Endothelial cell of umbilical vein (primary cell): ENCODE measurements around the gene DERA. TPM values are rescaled to one million over a fixed set of nuclear protein-coding genes. Genes with fewer than 3 reads are reported as not detected.

Experiments
- BruUV-seq: library from RNA; stranded (reverse); fragments of 400-500 nt; replicated peaks from 2 replicates; lab custom pipeline; 2021; lab: Mats Ljungman, UMichigan
- CTCF ChIA-PET: fragments of 300-600, 350-600 bp; sonication (Branson Sonifier 250); formaldehyde crosslinking; loops from one replicate; lab custom pipeline; 2021; ENCODE audit warnings: antibody characterized with exemption, inconsistent platforms; lab: Charles Lee
- POLR2A ChIA-PET: fragments of 300-600, 350-600 bp; sonication (Branson Sonifier 250); formaldehyde crosslinking; loops from one replicate; lab custom pipeline; 2021; ENCODE audit warnings: antibody characterized with exemption, inconsistent platforms; lab: Charles Lee
- DNase-seq: peaks from one replicate; pipeline ENCODE4 v3.0.0-alpha.2; 2011; ENCODE audit warnings: low read depth, low spot score
- FAIRE-seq: peaks from 2 replicates; lab custom pipeline; 2011; peaks lifted over from hg19 to GRCh38; lab: Jason Lieb, UNC
- H2AFZ ChIP-seq: 2 replicates; pipeline ENCODE4 v1.6.0; 2012; ENCODE audit warnings: low read depth, low read length, control low read depth, inconsistent platforms
- H3K27ac ChIP-seq: 2 replicates; pipeline ENCODE4 v1.5.1; 2011; ENCODE audit warnings: low read depth, mild to moderate bottlenecking, control low read depth, low read length, moderate library complexity; ENCODE audit not compliant: insufficient read depth
- H3K27me3 ChIP-seq, 2 experiments: 2 replicates each; pipeline versions ENCODE4 v1.6.0 to v1.6.1; 2011; ENCODE audit warnings: low read length in 2 of 2, mixed read lengths in 1 of 2; ENCODE audit not compliant: control insufficient read depth in 2 of 2, insufficient read depth in 2 of 2
- H3K36me3 ChIP-seq, 2 experiments: 2 replicates in 1 of 2; 3 replicates in 1 of 2; pipeline ENCODE4 v1.5.1; 2011; ENCODE audit warnings: low read length in 2 of 2, mild to moderate bottlenecking in 1 of 2, moderate library complexity in 1 of 2; ENCODE audit not compliant: control insufficient read depth in 2 of 2, insufficient read depth in 2 of 2; ENCODE audit errors: extremely low read depth in 1 of 2
- H3K4me1 ChIP-seq: 3 replicates; pipeline ENCODE4 v1.5.1; 2011; ENCODE audit warnings: mild to moderate bottlenecking, low read length; ENCODE audit not compliant: control insufficient read depth, insufficient read depth; ENCODE audit errors: extremely low read depth
- H3K4me2 ChIP-seq: 2 replicates; pipeline ENCODE4 v1.6.1; 2011; ENCODE audit warnings: low read length, control low read depth, mixed read lengths; ENCODE audit not compliant: insufficient read depth
- H3K4me3 ChIP-seq, 3 experiments: fragments of 200-600 bp in 1 of 3; sonication (generic), shearing (Covaris generic) in 1 of 3; replicated peaks in 1 of 3; 2 replicates each; pipeline ENCODE4 v1.5.1; 2011 to 2016; ENCODE audit warnings: control low read depth in 3 of 3, low read length in 3 of 3, mild to moderate bottlenecking in 2 of 3, inconsistent platforms in 1 of 3, low read depth in 1 of 3, moderate library complexity in 1 of 3; ENCODE audit not compliant: insufficient read depth in 1 of 3
- H3K79me2 ChIP-seq: 2 replicates; pipeline ENCODE4 v1.6.0; 2012; ENCODE audit warnings: low read length, inconsistent platforms; ENCODE audit not compliant: control insufficient read depth, insufficient read depth
- H3K9ac ChIP-seq: replicated peaks from 2 replicates; pipeline ENCODE3; 2011; ENCODE audit warnings: low read length, control low read depth; ENCODE audit not compliant: insufficient read depth; ENCODE audit errors: extremely low read depth
- H3K9me1 ChIP-seq: replicated peaks from 3 replicates; pipeline ENCODE4 v1.6.0; 2011; ENCODE audit warnings: mild to moderate bottlenecking, low read length; ENCODE audit not compliant: control insufficient read depth, insufficient read depth; ENCODE audit errors: extremely low read depth
- H3K9me3 ChIP-seq: replicated peaks from 2 replicates; pipeline ENCODE4 v1.5.1; 2012; ENCODE audit warnings: low read length, inconsistent platforms; ENCODE audit not compliant: control insufficient read depth, insufficient read depth
- H4K20me1 ChIP-seq: replicated peaks from 2 replicates; pipeline ENCODE3; 2011; ENCODE audit warnings: mild to moderate bottlenecking, low read length; ENCODE audit not compliant: control insufficient read depth, insufficient read depth; ENCODE audit errors: extremely low read depth
- CTCF ChIP-seq, 2 donors: IDR thresholded peaks; 1 replicate in 1 of 2; 2 replicates in 1 of 2; pipeline ENCODE4 v1.5.1; 2011; ENCODE audit warnings: low read length in 2 of 2, mild to moderate bottlenecking in 2 of 2, moderate library complexity in 2 of 2, control low read depth in 1 of 2, inconsistent platforms in 1 of 2, low read depth in 1 of 2; ENCODE audit not compliant: insufficient read depth in 1 of 2; ENCODE audit errors: extremely low read depth in 1 of 2
- EZH2 ChIP-seq: IDR thresholded peaks from 2 replicates; pipeline ENCODE4 v1.6.1; 2012; ENCODE audit warnings: borderline replicate concordance, low read depth, mild to moderate bottlenecking, moderate library complexity, low read length, inconsistent platforms; ENCODE audit not compliant: severe bottlenecking
- FOS ChIP-seq: IDR thresholded peaks from 2 replicates; pipeline ENCODE4 v1.6.1; 2011; ENCODE audit warnings: mild to moderate bottlenecking, low read length, moderate library complexity, borderline replicate concordance; ENCODE audit not compliant: insufficient read depth
- GATA2 ChIP-seq: IDR thresholded peaks from 2 replicates; pipeline ENCODE4 v1.7.0; 2011; ENCODE audit warnings: low read depth, mild to moderate bottlenecking, moderate library complexity, mixed read lengths, low read length; ENCODE audit not compliant: insufficient read length, insufficient read depth
- JUN ChIP-seq: IDR thresholded peaks from 2 replicates; pipeline ENCODE4 v1.6.1; 2011; ENCODE audit warnings: borderline replicate concordance, low read depth; ENCODE audit not compliant: insufficient read length, insufficient read depth
- MAX ChIP-seq: IDR thresholded peaks from 2 replicates; pipeline ENCODE4 v1.6.1; 2011; ENCODE audit not compliant: insufficient read depth, insufficient read length
- MYC ChIP-seq: IDR thresholded peaks from one replicate; pipeline ENCODE4 v1.6.1; 2011; ENCODE audit warnings: mild to moderate bottlenecking, low read depth, low read length
- POLR2A ChIP-seq: IDR thresholded peaks from 2 replicates; pipeline ENCODE4 v1.6.1; 2012; ENCODE audit warnings: low read depth, mild to moderate bottlenecking, control low read depth, low read length
- POLR2AphosphoS5 ChIP-seq: IDR thresholded peaks from 2 replicates; pipeline ENCODE4 v1.6.1; 2012; ENCODE audit warnings: low read depth, mild to moderate bottlenecking, control low read depth, low read length, moderate library complexity; ENCODE audit not compliant: insufficient read depth
- dilution Hi-C: fragments of 300-500 bp; cut with MboI; formaldehyde crosslinking; loops from one replicate; pipeline ENCODE4 v1.15.0; 2019; ENCODE audit warnings: low sequenced_read_pairs; ENCODE audit not compliant: extremely low pct_ligation_motif_present
- intact Hi-C: fragments of 100-400 bp; cut with micrococcal nuclease; formaldehyde crosslinking; loops from one replicate; pipeline ENCODE4 v1.10.0; 2022
- polyA plus RNA-seq, 4 experiments: library from polyadenylated mRNA; depleted of rRNA in 3 of 4; stranded (reverse) in 3 of 4; unstranded in 1 of 4; fragments of >200 nt; gene quantifications; 2 replicates each; pipeline versions ENCODE4 v1.2.1 to v1.2.3, GENCODE V29; 2011 to 2012; ENCODE audit warnings: missing spikeins in 1 of 4
- total RNA-seq: library from RNA; stranded (reverse); gene quantifications from 2 replicates; pipeline ENCODE4 v1.2.3, GENCODE V29; 2021

DERA gene
- total and polyA plus RNA-seq, 2 donors (not counting 3 experiments of a cell fraction or from before 2014, with no cell fraction given), result 19.8 to 41.5 TPM

- Histone ChIP-seq H3K4me1 (no peaks in the 10 kb centered on the region), H3K36me3 (no peaks in the 10 kb centered on the region), H3K4me2 (no peak overlapping the region), H3K79me2 (no peaks in the 10 kb centered on the region), H3K9me3 (no peaks in the 10 kb centered on the region), H3K9ac (no peak overlapping the region), H2AFZ (no peak overlapping the region), H4K20me1 (no peaks in the 10 kb centered on the region), H3K27ac (no peak overlapping the region), H3K27me3 (no peaks in the 10 kb centered on the region), H3K9me1 (no peaks in the 10 kb centered on the region), H3K4me3 (no peak overlapping the region)
- DNase-seq, result no peak
- no peak for FAIRE-seq
- CTCF ChIA-PET, result no interaction called here
- intact Hi-C loops, result no loop called here
- POLR2A ChIA-PET, result no interaction called here
- BruUV-seq, result no TSS peak
- dilution Hi-C loops, result no loop called here
- TF ChIP-seq CTCF (IDR thresholded peaks at IDR 0.05; ENCODE audit: extremely low read depth in 1 of 2, insufficient read depth in 1 of 2, low read depth in 1 of 2, low read length in 2 of 2), result no peak
- no peak for TF ChIP-seq EZH2
- no peak for TF ChIP-seq JUN
- no peak for TF ChIP-seq MAX
- no peak for TF ChIP-seq POLR2A
- TF ChIP-seq FOS, result no peak
- no peak for TF ChIP-seq GATA2
- TF ChIP-seq POLR2AphosphoS5, result no peak
- no peak for TF ChIP-seq MYC
These were observed 175.3 kb downstream of the DERA start for GRCh38 chr12:16086462-16086861.
